Measurements from ENCODE around the gene PDE9A. TPM values are rescaled to one million over a fixed set of nuclear protein-coding genes. Genes with fewer than 3 reads are reported as not detected.

Gene PDE9A
- total and polyA plus RNA-seq, 4 experiments from 2014 or later, result 2.2 to 9.2 (median 5.3) TPM

GRCh38 chr21:42650033-42650370 is 3.4 kb upstream of the PDE9A start:
- intact Hi-C loops (cut with micrococcal nuclease), result no loop called here
- no peak overlapping the region for H3K4me3 ChIP-seq (ENCODE audit: low read length in 2 of 2)
- Mint-ChIP-seq H3K4me1 (peaks cover 4 to 24% (median 6%) of the 10 kb centered on the region in 4 donors), H3K27ac (no peak overlapping the region), H3K4me3 (no peak overlapping the region), H3K27me3 (peaks cover 1 to 4% of the 10 kb centered on the region in 2 donors), H3K36me3 (no peaks in the 10 kb centered on the region), H3K9me3 (no peaks in the 10 kb centered on the region)
- H3K27ac ChIP-seq (ENCODE audit: low read depth, low read length), result no peak overlapping the region
- DNase-seq, result no peak
- H3K4me1 ChIP-seq (ENCODE audit: insufficient read depth, low read length), result peaks cover 14% of the 10 kb centered on the region
- POLR2A ChIA-PET (ENCODE audit: partially characterized antibody), result no interaction called here
- no peaks in the 10 kb centered on the region for H3K36me3 ChIP-seq (ENCODE audit: insufficient read depth, low read length)
- no peaks in the 10 kb centered on the region for H3K9me3 ChIP-seq (ENCODE audit: control insufficient read depth in 1 of 2, low read length in 2 of 2)
- H3K27me3 ChIP-seq (ENCODE audit: insufficient read depth, low read length), result peaks cover 5% of the 10 kb centered on the region
- CTCF ChIA-PET (ENCODE audit: partially characterized antibody), result no interaction called here

DNA sequence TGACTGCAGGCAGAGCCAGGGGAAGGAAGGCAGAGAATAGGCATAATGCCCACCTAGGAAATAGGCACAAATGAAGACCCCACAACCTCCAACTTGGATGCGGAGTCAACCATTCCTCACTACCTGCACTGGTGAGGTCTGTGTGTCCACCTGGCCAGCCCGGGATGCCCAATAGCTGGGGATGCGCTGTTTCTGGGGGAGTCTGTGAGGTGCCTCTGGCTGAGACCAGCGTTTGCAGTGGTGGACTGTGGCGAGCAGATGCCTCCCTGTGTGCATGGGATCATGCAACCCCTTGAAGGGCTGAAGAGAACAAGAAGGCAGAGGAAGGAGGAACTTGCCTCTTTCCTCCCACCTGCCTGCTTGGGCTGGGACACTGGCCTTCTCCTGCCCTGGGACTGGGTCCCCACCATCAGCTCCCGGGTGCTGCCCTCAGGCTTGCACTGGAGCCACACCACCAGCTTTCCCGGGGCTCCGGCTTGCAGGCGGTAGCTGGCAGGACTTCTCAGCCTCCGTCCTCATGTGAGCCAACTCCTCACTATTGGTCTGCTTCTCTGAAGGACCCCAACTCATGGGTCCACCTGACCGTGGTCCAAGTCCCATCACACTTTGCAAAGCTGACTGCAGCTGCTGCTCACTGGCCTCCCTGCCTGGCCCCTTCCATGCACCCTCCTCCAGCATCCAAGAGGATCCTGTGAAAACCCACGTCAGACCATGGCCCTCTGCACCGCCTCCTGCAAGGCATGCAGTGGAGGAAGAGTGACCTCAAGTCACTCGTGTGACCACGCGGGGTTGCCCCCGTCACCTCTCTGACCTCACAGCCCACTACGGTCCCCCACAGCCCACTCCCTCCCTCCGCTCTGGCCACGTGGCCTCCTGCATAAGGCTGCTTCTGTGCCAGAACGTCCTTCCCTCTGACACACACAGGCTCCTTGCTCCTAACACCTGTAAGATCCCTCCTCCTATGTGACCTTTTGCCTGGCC is 2.7 kb upstream of the PDE9A start:
- Mint-ChIP-seq H3K4me1 (peaks cover 7 to 31% (median 11%) of the 10 kb centered on the region in 4 donors), H3K4me3 (peak overlapping the region in 1 of 8 donors; percentile 69), H3K27ac (peak overlapping the region in 1 of 7 donors; percentile 52), H3K27me3 (peaks cover 4 to 5% of the 10 kb centered on the region in 2 donors), H3K36me3 (no peaks in the 10 kb centered on the region), H3K9me3 (no peaks in the 10 kb centered on the region)
- H3K27ac ChIP-seq (ENCODE audit: low read depth, low read length), result no peak overlapping the region
- peaks cover 12% of the 10 kb centered on the region for H3K27me3 ChIP-seq (ENCODE audit: insufficient read depth, low read length)
- H3K36me3 ChIP-seq (ENCODE audit: insufficient read depth, low read length), result no peaks in the 10 kb centered on the region
- no peak overlapping the region for H3K4me3 ChIP-seq (ENCODE audit: low read length in 2 of 2)
- ChIA-PET POLR2A (ENCODE audit: partially characterized antibody) (no interaction called here), CTCF (ENCODE audit: partially characterized antibody) (no interaction called here)
- intact Hi-C loops (cut with micrococcal nuclease), result no loop called here
- peaks cover 20% of the 10 kb centered on the region for H3K4me1 ChIP-seq (ENCODE audit: insufficient read depth, low read length)
- DNase-seq, result no peak
- H3K9me3 ChIP-seq (ENCODE audit: control insufficient read depth in 1 of 2, low read length in 2 of 2), result no peaks in the 10 kb centered on the region

GRCh38 chr21:42651515-42652401 is 1.7 kb upstream of the PDE9A start:
- H3K36me3 Mint-ChIP-seq, result no peaks in the 10 kb centered on the region
- intact Hi-C loops (cut with micrococcal nuclease), result no loop called here
- peak overlapping the region in 6 of 8 donors; percentile 36 to 93 (median 62) for H3K4me3 Mint-ChIP-seq
- no peak overlapping the region for H3K4me3 ChIP-seq (ENCODE audit: low read length in 2 of 2)
- H3K27me3 Mint-ChIP-seq, result peaks cover 4 to 5% of the 10 kb centered on the region in 2 donors
- ChIA-PET POLR2A (ENCODE audit: partially characterized antibody) (no interaction called here), CTCF (ENCODE audit: partially characterized antibody) (interaction anchor here (4.3 kb wide), 1 partner anchor 167 kb away, joined by 34 read pairs; no protein-coding TSS in a partner anchor)
- DNase-seq, result no peak
- H3K27me3 ChIP-seq (ENCODE audit: insufficient read depth, low read length), result peaks cover 12% of the 10 kb centered on the region
- no peaks in the 10 kb centered on the region for H3K9me3 Mint-ChIP-seq
- H3K36me3 ChIP-seq (ENCODE audit: insufficient read depth, low read length), result no peaks in the 10 kb centered on the region
- peaks cover 20% of the 10 kb centered on the region for H3K4me1 ChIP-seq (ENCODE audit: insufficient read depth, low read length)
- H3K4me1 Mint-ChIP-seq, result peaks cover 7 to 39% (median 14%) of the 10 kb centered on the region in 4 donors
- H3K9me3 ChIP-seq (ENCODE audit: control insufficient read depth in 1 of 2, low read length in 2 of 2), result no peaks in the 10 kb centered on the region
- H3K27ac ChIP-seq (ENCODE audit: low read depth, low read length), result no peak overlapping the region
- H3K27ac Mint-ChIP-seq, result peak overlapping the region in 3 of 7 donors; percentile 6 to 52 (median 22)

DNA sequence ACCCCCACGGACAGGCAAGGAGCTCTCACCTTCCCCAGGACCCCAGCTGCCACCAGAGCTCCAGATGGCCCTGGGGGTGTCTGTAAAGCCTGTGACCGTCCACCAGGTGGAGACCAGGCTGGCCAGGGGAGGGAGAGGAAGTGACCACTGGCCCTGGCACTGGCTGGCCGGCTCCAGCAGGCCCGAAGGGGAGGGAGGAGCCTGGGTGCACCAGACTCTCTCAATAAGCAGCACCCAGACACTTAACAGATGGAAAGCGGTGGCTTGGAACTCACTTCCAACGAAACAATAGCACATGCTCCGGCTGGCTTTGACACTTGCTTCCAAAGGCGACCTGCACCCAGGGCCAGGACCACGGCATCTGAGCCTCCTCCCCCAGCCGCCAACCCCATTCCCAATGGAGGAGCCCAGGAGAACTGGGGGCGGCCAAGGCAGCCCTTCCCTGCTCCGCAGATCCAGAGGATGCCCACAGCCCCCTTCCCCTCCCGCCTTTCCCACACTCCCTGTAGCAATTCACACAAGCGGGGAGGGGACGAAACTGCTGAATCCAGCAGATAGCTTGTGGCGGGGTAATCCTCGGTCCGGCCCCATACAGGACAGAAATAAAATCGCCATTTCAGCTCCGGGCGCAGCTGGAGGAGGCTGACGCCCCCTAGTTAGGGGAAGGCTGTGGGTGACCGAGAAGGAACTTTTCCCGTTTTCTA is 742 bp upstream of the PDE9A start:
- intact Hi-C loops (cut with micrococcal nuclease), result no loop called here
- no peaks in the 10 kb centered on the region for H3K36me3 Mint-ChIP-seq
- DNase-seq, result no peak
- H3K9me3 Mint-ChIP-seq, result no peaks in the 10 kb centered on the region
- Histone ChIP-seq H3K27me3 (ENCODE audit: insufficient read depth, low read length) (peaks cover 12% of the 10 kb centered on the region), H3K27ac (ENCODE audit: low read depth, low read length) (no peak overlapping the region), H3K36me3 (ENCODE audit: insufficient read depth, low read length) (no peaks in the 10 kb centered on the region), H3K4me3 (ENCODE audit: low read length in 2 of 2) (no peak overlapping the region), H3K4me1 (ENCODE audit: insufficient read depth, low read length) (peaks cover 20% of the 10 kb centered on the region), H3K9me3 (ENCODE audit: control insufficient read depth in 1 of 2, low read length in 2 of 2) (no peaks in the 10 kb centered on the region)
- peak overlapping the region in 5 of 7 donors; percentile 22 to 61 (median 46) for H3K27ac Mint-ChIP-seq
- H3K4me3 Mint-ChIP-seq, result peak overlapping the region; percentile 41 to 93 (median 75)
- peaks cover 4 to 5% of the 10 kb centered on the region in 2 donors for H3K27me3 Mint-ChIP-seq
- H3K4me1 Mint-ChIP-seq, result peaks cover 7 to 39% (median 14%) of the 10 kb centered on the region in 4 donors
- ChIA-PET CTCF (ENCODE audit: partially characterized antibody) (interaction anchor here (1.2 to 4.3 kb wide), 2 partner anchors 60 to 166 kb away, joined by 3 to 34 read pairs; no protein-coding TSS in a partner anchor), POLR2A (ENCODE audit: partially characterized antibody) (no interaction called here)

- peaks cover 4 to 5% of the 10 kb centered on the region in 2 donors for H3K27me3 Mint-ChIP-seq
- CTCF ChIA-PET (ENCODE audit: partially characterized antibody), result interaction anchor here (1.1 to 4.3 kb wide), 3 partner anchors 9 to 164 kb away, joined by 3 to 34 read pairs (median 6); no protein-coding TSS in a partner anchor
- Histone ChIP-seq H3K27ac (ENCODE audit: low read depth, low read length) (peak overlapping the region; percentile 4), H3K27me3 (ENCODE audit: insufficient read depth, low read length) (peaks cover 12% of the 10 kb centered on the region), H3K9me3 (ENCODE audit: control insufficient read depth in 1 of 2, low read length in 2 of 2) (no peaks in the 10 kb centered on the region), H3K4me3 (ENCODE audit: low read length in 2 of 2) (peak overlapping the region; percentile 6 to 35), H3K4me1 (ENCODE audit: insufficient read depth, low read length) (peaks cover 20% of the 10 kb centered on the region), H3K36me3 (ENCODE audit: insufficient read depth, low read length) (no peaks in the 10 kb centered on the region)
- POLR2A ChIA-PET (ENCODE audit: partially characterized antibody), result interaction anchor here (0.5 to 1.4 kb wide), 9 partner anchors 10 to 643 kb away, joined by 3 to 4 read pairs (median 3); no protein-coding TSS in a partner anchor
- no peaks in the 10 kb centered on the region for H3K36me3 Mint-ChIP-seq
- peak in 2 of 5 donors; percentile 18 for DNase-seq
- H3K27ac Mint-ChIP-seq, result peak overlapping the region in 6 of 7 donors; percentile 23 to 74 (median 32)
- H3K9me3 Mint-ChIP-seq, result no peaks in the 10 kb centered on the region
- H3K4me3 Mint-ChIP-seq, result peak overlapping the region; percentile 73 to 87 (median 79)
- peaks cover 7 to 39% (median 14%) of the 10 kb centered on the region in 4 donors for H3K4me1 Mint-ChIP-seq
- intact Hi-C loops (cut with micrococcal nuclease), result loop anchor here (1.0 kb wide), 2 partner anchors 164 to 179 kb away; no protein-coding TSS in a partner anchor
These were observed 925 bp downstream of the PDE9A start for GRCh38 chr21:42654179-42654912.
